Cardiac fibroblast (primary cell): ENCODE results near the gene CKB.
A peak's percentile ranks its signal among the peaks of the same experiment; 100 is the strongest.

Source experiments
- DNase-seq, 2 donors: peaks; one replicate each; pipeline versions ENCODE4 v3.0.0 to v3.0.0-alpha.2; 2010; ENCODE audit warnings: low read depth in 2 of 2
- H3K4me3 ChIP-seq, 2 donors: replicated peaks in 1 of 2; 1 replicate in 1 of 2; 2 replicates in 1 of 2; pipeline ENCODE4 v1.5.1; 2011; ENCODE audit warnings: low read depth in 2 of 2, low read length in 2 of 2, mild to moderate bottlenecking in 2 of 2, moderate library complexity in 1 of 2
- CTCF ChIP-seq: IDR thresholded peaks from one replicate; pipeline ENCODE4 v1.5.1; 2011; ENCODE audit warnings: low read depth, mild to moderate bottlenecking, low read length, inconsistent platforms

The CKB gene

GRCh38 chr14:103522649-103523574, at the start of gene CKB:
TSS of gene CKB (minus strand) at chr14:103522830. CDS start at chr14:103522493, 337 bp downstream.
- TF ChIP-seq CTCF = no peak
- peak within 1 kb of the TSS; percentile 41 to 47 for H3K4me3 ChIP-seq
- peak; percentile 44 to 59 for DNase-seq

GRCh38 chr14:103569408-103569807, 46.8 kb upstream of the CKB start:
- TF ChIP-seq CTCF = no peak

GRCh38 chr14:103568952-103569351, 46.3 kb upstream of the CKB start:
- DNase-seq = no peak
- no peak overlapping the region for H3K4me3 ChIP-seq
- no peak for TF ChIP-seq CTCF

More at GRCh38 chr14:103569408-103569807, 46.8 kb upstream of the CKB start:
- no peak overlapping the region for H3K4me3 ChIP-seq
- no peak for DNase-seq

GRCh38 chr14:103563844-103564505, 41.3 kb upstream of the CKB start:
- peak in 1 of 2 donors; percentile 7 for DNase-seq
- TF ChIP-seq CTCF = no peak
- peak overlapping the region; percentile 91 to 94 for H3K4me3 ChIP-seq

- H3K4me3 ChIP-seq = peak overlapping the region; percentile 91 to 94
- peak in 1 of 2 donors; percentile 27 for DNase-seq
- TF ChIP-seq CTCF = no peak
Observed at GRCh38 chr14:103563226-103563620, 40.6 kb upstream of the CKB start.

GRCh38 chr14:103562429-103563225, 40.0 kb upstream of the CKB start, which contains the start of the genes BAG5 and COA8:
TSS of gene BAG5 (minus strand) at chr14:103562657. CDS start at chr14:103561164, 1,493 bp downstream.
TSS of gene COA8 (plus strand) at chr14:103562960. CDS start at chr14:103563002, 42 bp downstream.
- H3K4me3 ChIP-seq = peak within 1 kb of the TSS; percentile 91 to 94
- no peak for TF ChIP-seq CTCF
- DNase-seq = peak; percentile 77 to 85
